ENCODE results near the gene P2RX6.
"Not testable (repeated sequence)": the region's sequence is repeated elsewhere in the genome, so short reads cannot be mapped to it uniquely, and the experiment has no call there.

The P2RX6 gene

DNA sequence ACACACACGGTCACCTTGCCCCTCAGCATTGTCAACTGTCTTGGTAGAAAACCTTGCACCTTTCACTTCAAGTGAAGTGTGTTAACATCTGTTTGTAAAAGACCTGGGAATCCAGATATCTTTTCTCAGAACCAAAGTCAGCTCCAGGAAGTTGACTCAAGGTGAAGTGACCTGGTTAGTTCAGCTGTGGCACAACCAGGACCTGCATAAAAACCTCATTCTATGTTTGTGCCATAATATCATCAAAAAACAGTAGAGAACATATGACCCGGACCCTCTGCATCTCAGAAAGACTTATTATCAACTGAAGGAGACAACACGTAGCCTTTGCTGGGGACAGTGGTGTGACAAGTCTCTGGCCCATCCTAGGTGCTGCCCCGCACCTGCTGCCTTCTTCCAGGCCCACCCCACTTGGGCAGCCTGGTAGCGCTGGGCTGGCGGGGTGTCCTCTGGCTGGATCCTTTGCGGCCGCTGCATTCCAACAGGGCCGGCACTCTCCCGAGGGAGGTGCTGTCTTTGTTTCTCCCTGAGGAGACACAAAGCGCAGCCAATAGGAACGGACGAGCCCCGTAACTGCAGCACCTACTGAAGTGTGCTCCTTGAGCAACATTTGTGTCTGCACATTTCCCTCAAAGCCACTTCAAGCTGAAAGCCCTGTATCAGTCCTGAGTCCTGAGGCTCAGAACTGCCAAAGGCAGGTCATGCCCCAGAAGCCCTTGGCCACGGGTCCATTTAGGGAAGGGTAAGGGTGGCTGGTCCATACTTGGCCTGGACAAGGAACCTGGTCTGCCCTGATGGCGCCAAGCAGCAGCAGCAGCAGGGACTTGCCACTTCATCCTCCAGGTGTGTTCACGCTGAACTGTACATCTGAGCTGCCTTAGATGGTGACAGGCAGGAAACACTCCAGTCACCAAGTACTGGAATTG is 56.0 kb downstream of the P2RX6 start:
- no peak for DNase-seq (ENCODE audit: extremely low read depth, insufficient read length)
- Histone ChIP-seq H3K27me3 (replicated peaks; ENCODE audit: control insufficient read depth, insufficient read depth, low read length) (no peaks in the 10 kb centered on the region; the same call in none of the 2 replicates), H3K36me3 (ENCODE audit: control insufficient read depth, insufficient read depth, low read length) (no peaks in the 10 kb centered on the region), H3K4me3 (replicated peaks; ENCODE audit: low read depth, low read length) (no peak overlapping the region)
- TF ChIP-seq, protein P1, sequence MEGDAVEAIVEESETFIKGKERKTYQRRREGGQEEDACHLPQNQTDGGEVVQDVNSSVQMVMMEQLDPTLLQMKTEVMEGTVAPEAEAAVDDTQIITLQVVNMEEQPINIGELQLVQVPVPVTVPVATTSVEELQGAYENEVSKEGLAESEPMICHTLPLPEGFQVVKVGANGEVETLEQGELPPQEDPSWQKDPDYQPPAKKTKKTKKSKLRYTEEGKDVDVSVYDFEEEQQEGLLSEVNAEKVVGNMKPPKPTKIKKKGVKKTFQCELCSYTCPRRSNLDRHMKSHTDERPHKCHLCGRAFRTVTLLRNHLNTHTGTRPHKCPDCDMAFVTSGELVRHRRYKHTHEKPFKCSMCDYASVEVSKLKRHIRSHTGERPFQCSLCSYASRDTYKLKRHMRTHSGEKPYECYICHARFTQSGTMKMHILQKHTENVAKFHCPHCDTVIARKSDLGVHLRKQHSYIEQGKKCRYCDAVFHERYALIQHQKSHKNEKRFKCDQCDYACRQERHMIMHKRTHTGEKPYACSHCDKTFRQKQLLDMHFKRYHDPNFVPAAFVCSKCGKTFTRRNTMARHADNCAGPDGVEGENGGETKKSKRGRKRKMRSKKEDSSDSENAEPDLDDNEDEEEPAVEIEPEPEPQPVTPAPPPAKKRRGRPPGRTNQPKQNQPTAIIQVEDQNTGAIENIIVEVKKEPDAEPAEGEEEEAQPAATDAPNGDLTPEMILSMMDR (IDR thresholded peaks at IDR 0.05; ENCODE audit: insufficient read depth, low read length, poor library complexity, severe bottlenecking): no peak

DNA sequence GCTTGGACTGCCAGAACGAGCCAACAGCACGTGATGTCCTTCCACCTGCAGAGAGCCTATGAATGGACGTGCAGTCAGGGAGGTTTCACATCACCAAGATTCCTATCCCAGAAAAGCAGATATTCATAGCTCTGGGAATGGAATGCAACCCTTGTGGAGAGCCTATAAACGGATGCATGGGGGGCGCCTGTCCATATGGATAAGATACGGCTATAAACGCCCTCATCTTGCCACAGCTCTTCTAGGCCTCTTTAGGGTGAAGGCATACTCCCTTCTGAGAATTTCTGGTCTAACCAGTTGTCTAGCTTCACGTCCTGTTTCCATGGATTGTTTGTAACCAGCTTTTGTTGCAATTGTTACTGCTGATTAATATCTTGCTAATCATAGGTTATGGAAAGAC is 56.8 kb downstream of the P2RX6 start:
- not testable (repeated sequence) for H3K4me3 ChIP-seq (replicated peaks; ENCODE audit: low read depth, low read length); DNase-seq (ENCODE audit: extremely low read depth, insufficient read length); H3K27me3 ChIP-seq (replicated peaks; ENCODE audit: control insufficient read depth, insufficient read depth, low read length); H3K36me3 ChIP-seq (ENCODE audit: control insufficient read depth, insufficient read depth, low read length)

DNA sequence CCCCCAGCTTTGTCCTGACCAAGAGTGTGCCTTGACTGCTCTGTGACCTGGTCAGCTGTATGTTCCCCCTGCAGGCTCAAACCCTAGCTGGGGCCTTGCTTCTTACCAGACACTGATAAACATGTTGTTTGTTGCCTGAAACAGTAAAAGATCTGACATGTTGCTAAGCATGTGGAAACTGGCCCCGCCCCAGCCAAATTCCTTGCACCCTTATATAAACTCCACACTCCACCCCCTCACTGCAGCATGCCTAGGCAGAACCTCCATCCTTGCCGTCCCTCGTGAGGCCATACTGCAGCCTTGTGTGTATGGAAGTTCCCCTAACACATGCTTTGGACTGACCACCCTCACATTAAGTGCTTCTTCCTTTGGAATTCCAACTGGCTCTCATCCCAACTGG is 58.1 kb downstream of the P2RX6 start:
- H3K36me3 ChIP-seq (ENCODE audit: control insufficient read depth, insufficient read depth, low read length): no peaks in the 10 kb centered on the region
- no peak overlapping the region for H3K4me3 ChIP-seq (replicated peaks; ENCODE audit: low read depth, low read length)
- no peak for DNase-seq (ENCODE audit: extremely low read depth, insufficient read length)
- TF ChIP-seq, protein P1 (IDR thresholded peaks at IDR 0.05; ENCODE audit: insufficient read depth, low read length, poor library complexity, severe bottlenecking): no peak
- no peaks in the 10 kb centered on the region; the same call in none of the 2 replicates for H3K27me3 ChIP-seq (replicated peaks; ENCODE audit: control insufficient read depth, insufficient read depth, low read length)

DNA sequence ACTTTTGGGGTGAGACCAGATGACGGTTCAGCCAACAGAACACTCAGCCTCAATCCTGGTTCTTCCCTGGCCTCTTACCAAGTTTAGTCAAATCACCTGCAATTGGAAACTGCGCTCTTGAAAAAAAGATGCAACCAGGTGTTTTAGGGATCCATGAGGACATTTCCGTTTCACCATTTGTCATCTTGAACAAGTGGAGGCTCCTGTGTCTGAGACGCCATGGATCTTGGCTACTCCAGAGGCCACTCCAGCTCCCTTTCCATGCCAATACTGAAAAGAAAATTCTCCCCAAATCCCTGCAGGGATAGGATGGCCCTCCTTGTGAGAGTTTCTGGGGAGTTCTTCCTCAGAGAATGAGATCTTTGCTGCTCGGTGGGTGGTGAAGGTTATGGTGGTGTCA is 58.5 kb downstream of the P2RX6 start:
- Histone ChIP-seq H3K4me3 (replicated peaks; ENCODE audit: low read depth, low read length) (no peak overlapping the region), H3K36me3 (ENCODE audit: control insufficient read depth, insufficient read depth, low read length) (no peaks in the 10 kb centered on the region), H3K27me3 (replicated peaks; ENCODE audit: control insufficient read depth, insufficient read depth, low read length) (no peaks in the 10 kb centered on the region; the same call in none of the 2 replicates)
- no peak for DNase-seq (ENCODE audit: extremely low read depth, insufficient read length)
- TF ChIP-seq, protein P1 (IDR thresholded peaks at IDR 0.05; ENCODE audit: insufficient read depth, low read length, poor library complexity, severe bottlenecking): no peak

DNA sequence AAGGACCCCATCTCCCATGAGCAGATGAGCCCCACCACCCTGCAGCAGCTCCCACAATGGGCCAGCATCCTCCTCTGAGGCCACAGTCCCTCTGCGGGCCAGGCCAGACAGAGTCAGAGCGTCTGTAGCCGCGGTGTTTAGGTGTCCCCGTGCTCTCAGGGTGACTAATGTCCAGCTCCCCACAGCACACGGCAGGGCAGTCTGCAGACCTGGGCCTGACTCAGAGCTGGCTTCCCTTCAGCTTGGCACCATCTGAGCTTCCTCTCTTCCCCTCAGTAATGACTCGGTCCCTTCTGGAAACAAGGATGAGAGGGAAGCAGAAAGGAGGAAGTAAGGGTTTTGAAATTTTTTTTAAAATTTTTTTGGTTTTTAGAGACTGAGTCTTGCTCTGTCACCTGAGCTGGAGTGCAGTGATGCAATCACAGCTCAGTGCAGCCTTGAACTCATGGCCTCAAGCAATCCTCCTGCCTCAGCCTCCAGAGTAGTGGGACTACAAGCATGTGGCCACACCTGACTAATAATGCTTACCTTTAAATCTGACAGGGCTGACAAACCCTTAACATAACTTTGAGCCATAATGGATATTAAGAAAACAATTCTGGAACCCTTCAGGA is 59.2 kb downstream of the P2RX6 start:
- Histone ChIP-seq H3K4me3 (replicated peaks; ENCODE audit: low read depth, low read length) (no peak overlapping the region), H3K36me3 (ENCODE audit: control insufficient read depth, insufficient read depth, low read length) (no peaks in the 10 kb centered on the region), H3K27me3 (replicated peaks; ENCODE audit: control insufficient read depth, insufficient read depth, low read length) (no peaks in the 10 kb centered on the region; the same call in 1 of the 2 replicates)
- TF ChIP-seq, protein P1 (IDR thresholded peaks at IDR 0.05; ENCODE audit: insufficient read depth, low read length, poor library complexity, severe bottlenecking): no peak
- DNase-seq (ENCODE audit: extremely low read depth, insufficient read length): no peak

DNA sequence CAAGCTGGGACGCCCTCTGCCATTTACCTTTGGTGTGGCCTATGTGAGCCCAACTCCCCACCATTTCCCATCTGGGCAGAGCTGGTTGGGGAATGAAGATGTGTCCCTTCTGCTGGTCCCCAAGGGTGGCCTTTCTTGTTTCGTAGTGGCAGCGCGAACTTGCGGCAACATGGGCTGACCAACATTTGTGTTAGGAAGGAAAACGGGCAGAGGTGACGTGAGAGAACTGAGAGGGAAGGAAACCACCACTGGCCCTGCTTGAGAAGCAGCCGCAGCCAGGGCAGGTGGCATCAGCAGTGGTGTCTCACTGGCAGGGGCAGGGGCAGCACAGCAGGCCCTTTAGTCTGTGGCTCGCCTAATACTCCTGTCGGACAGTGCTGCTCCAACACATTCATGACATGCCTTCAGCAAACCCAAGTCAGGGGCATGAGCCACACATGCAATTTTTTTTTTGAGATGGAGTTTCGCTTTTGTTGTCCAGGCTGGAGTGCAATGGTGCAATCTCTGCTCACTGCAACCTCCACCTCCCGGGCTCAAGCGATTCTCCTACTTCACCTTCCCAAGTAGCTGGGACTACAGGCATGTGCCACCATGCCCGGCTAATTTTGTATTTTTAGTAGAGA is 60.7 kb downstream of the P2RX6 start:
- Histone ChIP-seq H3K4me3 (replicated peaks; ENCODE audit: low read depth, low read length) (no peak overlapping the region), H3K36me3 (ENCODE audit: control insufficient read depth, insufficient read depth, low read length) (no peaks in the 10 kb centered on the region), H3K27me3 (replicated peaks; ENCODE audit: control insufficient read depth, insufficient read depth, low read length) (no peaks in the 10 kb centered on the region; the same call in 1 of the 2 replicates)
- no peak for DNase-seq (ENCODE audit: extremely low read depth, insufficient read length)
- TF ChIP-seq, protein P1 (IDR thresholded peaks at IDR 0.05; ENCODE audit: insufficient read depth, low read length, poor library complexity, severe bottlenecking): no peak
